ENCODE data around the gene BMP3.

Gene BMP3

DNA sequence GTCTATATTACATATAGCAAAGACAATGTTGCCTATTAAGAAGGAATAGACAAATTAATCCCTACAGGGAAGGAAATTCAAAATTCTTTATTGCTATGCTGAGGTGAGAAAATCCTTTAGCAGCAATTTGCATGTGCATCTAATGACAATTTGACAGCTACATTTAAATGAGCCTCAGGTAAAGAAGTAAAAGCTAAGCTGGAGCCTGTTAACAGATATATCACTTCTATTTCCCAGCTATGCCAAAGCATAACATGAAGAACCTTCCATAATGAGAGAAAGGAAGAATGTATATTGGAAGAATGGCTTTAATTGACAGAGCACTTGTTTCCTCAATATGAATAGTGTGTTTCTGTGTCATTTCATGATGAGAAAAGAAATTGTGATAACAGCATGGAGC lies 71.6 kb downstream of the BMP3 start:
- no peak for DNase-seq (ENCODE audit: low read depth in 2 of 2)

DNA sequence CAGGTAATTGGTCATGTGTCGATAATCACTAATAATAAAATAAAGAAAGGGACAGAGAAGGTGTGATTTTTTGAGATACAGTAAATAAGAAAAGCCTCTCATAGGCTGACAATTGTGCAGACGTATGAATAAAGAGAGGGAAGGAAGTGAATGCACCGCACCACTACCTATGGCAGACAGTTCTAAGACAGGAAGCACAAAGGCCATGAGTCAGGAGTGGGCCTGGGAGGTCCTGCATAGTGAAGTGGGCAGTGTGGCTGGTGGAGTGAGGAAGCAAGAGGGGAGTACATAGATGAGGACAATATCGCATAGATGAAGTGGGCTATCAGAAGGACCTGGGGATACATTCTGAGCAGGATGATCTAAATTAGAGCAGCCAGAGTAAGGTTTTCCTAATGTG lies 75.6 kb downstream of the BMP3 start:
- DNase-seq (ENCODE audit: low read depth in 2 of 2) = no peak

Data from stimulated activated CD8-positive, alpha-beta memory T cell treated with anti-CD3 and anti-CD28 coated beads, Interleukin-7, amount 100 ng/mL, for 1 hour (primary cell).